Measurements from ENCODE around the gene KCNQ1OT1. TPM values are rescaled to one million over a fixed set of nuclear protein-coding genes. Genes with fewer than 3 reads are reported as not detected.

The KCNQ1OT1 gene
- total and polyA plus RNA-seq, 4 donors, result 0.05 to 4.9 (median 0.61) TPM

DNA sequence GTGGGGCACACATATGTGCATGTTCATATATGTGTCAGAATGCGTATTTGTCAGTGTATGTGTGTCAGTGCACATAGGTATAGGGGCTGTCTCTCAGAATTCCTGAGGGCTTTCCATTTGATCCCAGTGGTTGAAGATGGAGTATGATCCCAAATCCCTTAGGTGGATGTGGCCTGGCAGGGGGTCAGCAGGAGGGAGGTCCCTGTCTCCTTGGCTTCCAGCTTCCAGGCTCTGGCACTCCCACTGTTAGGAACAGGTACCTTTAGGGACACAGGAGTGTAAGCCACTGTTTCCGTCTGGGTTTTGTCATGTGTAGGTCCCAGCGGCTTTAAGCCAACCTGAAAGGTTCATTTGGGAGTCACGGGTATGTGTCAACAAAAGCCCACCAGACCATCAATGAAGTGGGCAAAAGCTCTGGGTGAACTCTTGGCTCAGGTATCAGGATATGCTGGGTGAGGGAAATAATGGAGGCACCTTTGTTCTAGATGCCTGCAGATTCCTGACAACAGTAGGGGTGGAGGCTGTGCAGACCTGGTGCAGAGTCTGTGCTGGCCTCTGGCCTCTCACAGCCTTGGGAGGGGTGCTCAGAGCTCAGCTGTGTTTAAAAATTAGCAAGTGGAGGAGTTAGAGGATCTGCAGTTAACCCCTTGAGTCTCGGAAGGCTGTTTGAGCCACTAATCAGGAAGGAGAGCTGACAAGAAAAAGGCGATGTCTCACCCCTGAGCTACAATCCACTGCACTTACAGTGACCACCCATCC, 9.0 kb downstream of the KCNQ1OT1 start:
- Histone ChIP-seq H3K9me3 (ENCODE audit: control insufficient read depth in 4 of 4, low read length in 3 of 4) (no peaks in the 10 kb centered on the region), H3K27ac (ENCODE audit: low read depth in 1 of 2, low read length in 2 of 2) (no peak overlapping the region), H3K4me3 (ENCODE audit: low read depth in 1 of 3, low read length in 3 of 3) (no peak overlapping the region), H3K4me1 (ENCODE audit: control insufficient read depth in 4 of 4, insufficient read depth in 4 of 4, low read length in 3 of 4) (peaks cover 0 to 13% (median 0%) of the 10 kb centered on the region in 4 donors), H3K9ac (ENCODE audit: low read depth in 1 of 2, low read length in 2 of 2) (no peak overlapping the region), H3K36me3 (ENCODE audit: control insufficient read depth in 4 of 4, insufficient read depth in 3 of 4, low read depth in 1 of 4, low read length in 3 of 4) (no peaks in the 10 kb centered on the region), H3K27me3 (ENCODE audit: control insufficient read depth in 4 of 4, insufficient read depth in 4 of 4, low read length in 3 of 4) (no peaks in the 10 kb centered on the region)
- no peak for DNase-seq (ENCODE audit: low spot score)
- TF ChIP-seq, protein P1, sequence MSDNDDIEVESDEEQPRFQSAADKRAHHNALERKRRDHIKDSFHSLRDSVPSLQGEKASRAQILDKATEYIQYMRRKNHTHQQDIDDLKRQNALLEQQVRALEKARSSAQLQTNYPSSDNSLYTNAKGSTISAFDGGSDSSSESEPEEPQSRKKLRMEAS (IDR thresholded peaks at IDR 0.05), result no peak
- TF ChIP-seq, protein P2, sequence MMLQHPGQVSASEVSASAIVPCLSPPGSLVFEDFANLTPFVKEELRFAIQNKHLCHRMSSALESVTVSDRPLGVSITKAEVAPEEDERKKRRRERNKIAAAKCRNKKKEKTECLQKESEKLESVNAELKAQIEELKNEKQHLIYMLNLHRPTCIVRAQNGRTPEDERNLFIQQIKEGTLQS (IDR thresholded peaks at IDR 0.05), result no peak
- no peak for TF ChIP-seq FOXA2 (IDR thresholded peaks at IDR 0.05)
- no peak for TF ChIP-seq GABPA (IDR thresholded peaks at IDR 0.05 in 1 of 2, conservative IDR thresholded peaks at IDR 0.05 in 1 of 2)
- no peak for TF ChIP-seq FOXA1 (IDR thresholded peaks at IDR 0.05)
- no peak for TF ChIP-seq SP1 (IDR thresholded peaks at IDR 0.05)
- TF ChIP-seq, protein P3, sequence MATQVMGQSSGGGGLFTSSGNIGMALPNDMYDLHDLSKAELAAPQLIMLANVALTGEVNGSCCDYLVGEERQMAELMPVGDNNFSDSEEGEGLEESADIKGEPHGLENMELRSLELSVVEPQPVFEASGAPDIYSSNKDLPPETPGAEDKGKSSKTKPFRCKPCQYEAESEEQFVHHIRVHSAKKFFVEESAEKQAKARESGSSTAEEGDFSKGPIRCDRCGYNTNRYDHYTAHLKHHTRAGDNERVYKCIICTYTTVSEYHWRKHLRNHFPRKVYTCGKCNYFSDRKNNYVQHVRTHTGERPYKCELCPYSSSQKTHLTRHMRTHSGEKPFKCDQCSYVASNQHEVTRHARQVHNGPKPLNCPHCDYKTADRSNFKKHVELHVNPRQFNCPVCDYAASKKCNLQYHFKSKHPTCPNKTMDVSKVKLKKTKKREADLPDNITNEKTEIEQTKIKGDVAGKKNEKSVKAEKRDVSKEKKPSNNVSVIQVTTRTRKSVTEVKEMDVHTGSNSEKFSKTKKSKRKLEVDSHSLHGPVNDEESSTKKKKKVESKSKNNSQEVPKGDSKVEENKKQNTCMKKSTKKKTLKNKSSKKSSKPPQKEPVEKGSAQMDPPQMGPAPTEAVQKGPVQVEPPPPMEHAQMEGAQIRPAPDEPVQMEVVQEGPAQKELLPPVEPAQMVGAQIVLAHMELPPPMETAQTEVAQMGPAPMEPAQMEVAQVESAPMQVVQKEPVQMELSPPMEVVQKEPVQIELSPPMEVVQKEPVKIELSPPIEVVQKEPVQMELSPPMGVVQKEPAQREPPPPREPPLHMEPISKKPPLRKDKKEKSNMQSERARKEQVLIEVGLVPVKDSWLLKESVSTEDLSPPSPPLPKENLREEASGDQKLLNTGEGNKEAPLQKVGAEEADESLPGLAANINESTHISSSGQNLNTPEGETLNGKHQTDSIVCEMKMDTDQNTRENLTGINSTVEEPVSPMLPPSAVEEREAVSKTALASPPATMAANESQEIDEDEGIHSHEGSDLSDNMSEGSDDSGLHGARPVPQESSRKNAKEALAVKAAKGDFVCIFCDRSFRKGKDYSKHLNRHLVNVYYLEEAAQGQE (IDR thresholded peaks at IDR 0.05), result no peak
- no peak for TF ChIP-seq YY1 (IDR thresholded peaks at IDR 0.05)
- no peak for TF ChIP-seq HNF4G (IDR thresholded peaks at IDR 0.05)
- TF ChIP-seq, protein P4, sequence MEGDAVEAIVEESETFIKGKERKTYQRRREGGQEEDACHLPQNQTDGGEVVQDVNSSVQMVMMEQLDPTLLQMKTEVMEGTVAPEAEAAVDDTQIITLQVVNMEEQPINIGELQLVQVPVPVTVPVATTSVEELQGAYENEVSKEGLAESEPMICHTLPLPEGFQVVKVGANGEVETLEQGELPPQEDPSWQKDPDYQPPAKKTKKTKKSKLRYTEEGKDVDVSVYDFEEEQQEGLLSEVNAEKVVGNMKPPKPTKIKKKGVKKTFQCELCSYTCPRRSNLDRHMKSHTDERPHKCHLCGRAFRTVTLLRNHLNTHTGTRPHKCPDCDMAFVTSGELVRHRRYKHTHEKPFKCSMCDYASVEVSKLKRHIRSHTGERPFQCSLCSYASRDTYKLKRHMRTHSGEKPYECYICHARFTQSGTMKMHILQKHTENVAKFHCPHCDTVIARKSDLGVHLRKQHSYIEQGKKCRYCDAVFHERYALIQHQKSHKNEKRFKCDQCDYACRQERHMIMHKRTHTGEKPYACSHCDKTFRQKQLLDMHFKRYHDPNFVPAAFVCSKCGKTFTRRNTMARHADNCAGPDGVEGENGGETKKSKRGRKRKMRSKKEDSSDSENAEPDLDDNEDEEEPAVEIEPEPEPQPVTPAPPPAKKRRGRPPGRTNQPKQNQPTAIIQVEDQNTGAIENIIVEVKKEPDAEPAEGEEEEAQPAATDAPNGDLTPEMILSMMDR (IDR thresholded peaks at IDR 0.05; ENCODE audit: low read depth, low read length, missing input control), result no peak
- TF ChIP-seq, protein P5, sequence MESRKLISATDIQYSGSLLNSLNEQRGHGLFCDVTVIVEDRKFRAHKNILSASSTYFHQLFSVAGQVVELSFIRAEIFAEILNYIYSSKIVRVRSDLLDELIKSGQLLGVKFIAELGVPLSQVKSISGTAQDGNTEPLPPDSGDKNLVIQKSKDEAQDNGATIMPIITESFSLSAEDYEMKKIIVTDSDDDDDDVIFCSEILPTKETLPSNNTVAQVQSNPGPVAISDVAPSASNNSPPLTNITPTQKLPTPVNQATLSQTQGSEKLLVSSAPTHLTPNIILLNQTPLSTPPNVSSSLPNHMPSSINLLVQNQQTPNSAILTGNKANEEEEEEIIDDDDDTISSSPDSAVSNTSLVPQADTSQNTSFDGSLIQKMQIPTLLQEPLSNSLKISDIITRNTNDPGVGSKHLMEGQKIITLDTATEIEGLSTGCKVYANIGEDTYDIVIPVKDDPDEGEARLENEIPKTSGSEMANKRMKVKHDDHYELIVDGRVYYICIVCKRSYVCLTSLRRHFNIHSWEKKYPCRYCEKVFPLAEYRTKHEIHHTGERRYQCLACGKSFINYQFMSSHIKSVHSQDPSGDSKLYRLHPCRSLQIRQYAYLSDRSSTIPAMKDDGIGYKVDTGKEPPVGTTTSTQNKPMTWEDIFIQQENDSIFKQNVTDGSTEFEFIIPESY (IDR thresholded peaks at IDR 0.05), result no peak
- WGBS, result 93% methylated on average over 6 of the region's 6 CpGs
